HG03139 (cell line): Measurements from ENCODE around the gene TRPV3.
"Not testable (repeated sequence)": the region's sequence is repeated elsewhere in the genome, so short reads cannot be mapped to it uniquely, and the experiment has no call there.

Experiments
- ATAC-seq: cut with Tn5 transposase; IDR thresholded peaks from one replicate; pipeline ENCODE4 v1.9.1; 2021; ENCODE audit not compliant: unreplicated experiment

TRPV3 gene

DNA sequence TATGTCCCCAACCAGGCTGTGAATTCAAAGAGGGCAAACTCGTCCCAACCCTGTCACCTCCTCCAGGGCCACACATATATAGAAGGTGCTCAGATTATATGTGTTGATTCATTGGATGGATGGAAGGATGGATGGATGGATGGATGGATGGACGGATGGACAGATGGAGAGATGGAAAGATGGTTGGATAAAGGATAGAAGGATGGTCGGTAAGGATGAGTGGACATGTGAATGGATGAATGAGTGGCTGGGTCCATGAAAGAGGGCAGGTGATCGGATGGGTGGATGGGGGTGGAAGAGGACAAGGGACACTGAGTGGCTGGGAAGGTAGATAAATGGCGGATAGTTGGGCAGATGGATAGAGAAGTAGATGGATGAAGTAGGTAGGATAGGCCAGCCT, 30.1 kb downstream of the TRPV3 start:
- no peak for ATAC-seq

DNA sequence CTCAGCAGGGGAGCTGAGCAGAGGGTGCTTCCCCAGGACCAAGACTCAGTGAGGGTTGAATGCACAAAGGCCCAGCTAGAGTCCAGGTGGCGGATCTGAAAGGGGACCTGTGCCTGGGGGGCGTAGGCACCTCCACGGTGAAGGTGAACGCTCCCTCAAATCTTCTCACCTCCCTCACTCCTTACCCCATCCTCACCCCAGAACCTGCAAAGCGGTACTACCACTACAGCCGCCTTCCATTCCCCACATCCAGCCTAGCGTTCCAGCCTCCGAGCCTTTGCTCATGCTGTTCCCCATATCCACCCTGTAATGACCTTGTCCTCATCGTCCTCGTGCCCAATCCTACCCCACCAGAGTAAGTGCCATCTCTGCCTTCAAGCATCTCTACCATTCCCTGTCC, 30.6 kb downstream of the TRPV3 start:
- ATAC-seq = no peak

- no peak for ATAC-seq
These were observed 31.1 kb downstream of the TRPV3 start for GRCh38 chr17:3526491-3526890.

DNA sequence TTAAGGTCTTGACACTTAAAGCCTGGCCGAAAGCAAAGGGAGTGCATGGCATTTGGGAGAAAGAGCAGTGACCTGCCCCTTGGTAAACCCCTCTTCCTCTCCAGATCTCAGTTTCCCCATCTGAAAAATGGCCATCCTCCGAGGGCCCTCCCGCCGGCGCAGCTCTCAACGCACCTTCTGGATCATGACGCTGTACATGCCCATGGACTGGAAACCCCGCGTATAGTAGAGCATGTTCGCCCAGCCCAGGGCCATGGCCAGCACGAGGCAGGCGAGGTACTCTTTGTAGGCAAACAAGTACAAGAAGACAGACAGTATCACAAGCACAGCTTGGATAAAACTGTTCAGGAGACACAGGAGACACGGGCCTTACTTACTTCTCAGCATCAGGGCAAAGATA, 33.6 kb downstream of the TRPV3 start:
- no peak for ATAC-seq

- ATAC-seq = not testable (repeated sequence)
These were observed 38.1 kb downstream of the TRPV3 start for GRCh38 chr17:3519472-3519871.

- no peak for ATAC-seq
These were observed 42.7 kb downstream of the TRPV3 start for GRCh38 chr17:3514873-3515272.

DNA sequence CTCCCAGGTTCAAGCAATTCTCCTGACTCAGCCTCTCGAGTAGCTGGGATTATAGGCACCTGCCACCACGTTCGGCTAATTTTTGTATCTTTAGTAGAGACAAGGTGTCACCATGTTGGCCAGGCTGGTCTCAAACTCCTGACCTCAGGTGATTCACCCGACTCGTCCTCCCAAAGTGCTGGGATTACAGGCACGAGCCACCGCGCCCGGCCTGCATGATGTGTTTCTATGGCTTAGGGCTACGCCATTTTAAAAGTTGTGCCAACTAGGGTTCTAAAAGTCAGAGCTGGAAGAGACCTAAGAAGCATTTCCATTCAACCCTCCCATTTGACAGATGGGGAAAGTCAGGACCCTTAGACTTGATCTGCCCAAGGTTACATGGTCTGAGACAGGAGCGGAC, 43.4 kb downstream of the TRPV3 start:
- ATAC-seq = not testable (repeated sequence)

GRCh38 chr17:3513305-3514035, 44.1 kb downstream of the TRPV3 start:
- ATAC-seq = no peak

DNA sequence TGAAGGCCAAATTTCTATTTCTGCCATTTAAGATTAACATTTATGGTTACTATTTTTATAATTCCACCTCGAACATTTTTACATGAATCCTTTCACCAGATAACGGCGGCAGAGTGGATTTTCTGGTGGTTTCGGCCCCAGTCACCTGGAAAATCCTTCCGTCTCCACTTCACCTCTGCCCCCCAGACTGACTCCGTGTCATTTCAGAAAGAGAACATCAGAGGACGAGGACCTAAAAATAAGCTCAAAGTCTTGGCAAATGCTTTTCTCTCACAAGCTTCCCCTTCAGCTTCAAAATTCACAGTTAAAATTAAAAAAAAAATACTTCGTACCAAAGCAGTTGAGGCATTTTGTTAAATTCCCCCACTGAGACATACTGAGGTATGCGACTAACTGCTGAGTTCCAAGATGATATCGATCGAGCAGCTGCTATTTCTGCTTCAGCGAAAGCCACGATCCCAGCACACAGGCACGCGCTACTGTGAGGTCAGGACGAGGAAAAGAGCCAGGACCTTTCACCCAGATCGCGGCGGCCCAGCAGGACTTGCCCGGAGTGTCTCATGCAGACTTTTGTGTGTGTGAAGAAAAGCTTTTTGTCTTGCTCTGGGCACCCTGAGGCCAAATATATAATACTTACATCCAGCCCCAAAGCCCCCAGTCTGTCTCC, 45.0 kb downstream of the TRPV3 start:
- ATAC-seq = no peak

- ATAC-seq = no peak
These were observed 45.6 kb downstream of the TRPV3 start for GRCh38 chr17:3511852-3512504.

DNA sequence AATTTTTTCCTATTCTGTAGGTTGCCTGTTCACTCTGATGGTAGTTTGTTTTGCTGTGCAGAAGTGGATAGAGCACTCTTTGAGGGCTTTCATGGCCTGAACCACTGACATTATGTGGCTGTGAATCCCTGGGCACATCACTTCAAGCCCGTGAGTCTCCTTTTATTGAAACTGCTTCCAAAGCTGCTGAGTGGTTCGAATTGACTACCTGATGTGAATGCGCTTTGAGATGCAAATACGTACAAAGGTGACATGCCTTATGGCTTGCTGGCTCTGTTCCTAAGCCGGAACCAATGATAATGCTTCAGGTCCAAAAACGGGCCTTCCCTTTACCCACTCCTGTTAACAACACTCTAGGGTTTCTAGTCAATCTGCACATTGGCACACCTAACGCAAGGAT, 47.5 kb downstream of the TRPV3 start:
- no peak for ATAC-seq

DNA sequence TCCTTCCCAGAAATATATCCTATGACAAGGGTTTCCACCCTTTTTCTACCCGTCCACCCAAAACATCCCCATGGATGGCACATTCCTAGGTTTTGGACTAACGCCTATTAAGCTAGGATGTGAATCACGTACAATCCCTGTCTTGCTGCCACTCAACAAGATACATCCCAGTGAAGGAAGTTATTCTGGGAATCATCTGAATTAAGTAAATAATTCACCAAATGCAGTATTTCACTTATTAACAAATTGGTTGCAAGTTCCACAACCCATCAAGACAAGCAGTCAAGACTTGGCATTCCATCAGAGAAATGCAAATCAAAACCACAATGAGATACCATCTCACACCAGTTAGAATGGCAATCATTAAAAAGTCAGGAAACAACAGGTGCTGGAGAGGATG, 49.7 kb downstream of the TRPV3 start:
- ATAC-seq = no peak

DNA sequence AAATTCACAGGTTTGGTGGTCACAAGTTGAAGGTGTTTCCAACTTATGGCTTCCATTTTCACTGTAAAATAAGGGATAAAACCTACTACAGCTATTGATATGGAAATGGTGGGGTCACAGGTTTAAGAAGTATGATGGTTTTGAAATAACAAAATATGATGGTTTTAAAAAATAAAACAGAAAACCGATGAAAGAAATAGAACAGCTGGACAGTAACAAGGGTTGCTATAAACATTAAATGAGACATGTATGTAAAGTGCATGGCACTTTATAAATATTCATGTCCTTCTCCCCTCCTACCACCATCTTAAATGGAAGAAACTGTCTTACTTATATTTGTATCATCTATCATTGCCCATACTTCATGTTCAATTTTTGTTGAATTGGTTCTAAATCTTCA, 50.5 kb downstream of the TRPV3 start:
- ATAC-seq = no peak

GRCh38 chr17:3506054-3506453, 51.6 kb downstream of the TRPV3 start:
- no peak for ATAC-seq

- ATAC-seq = no peak
These were observed 52.6 kb downstream of the TRPV3 start for GRCh38 chr17:3505008-3505407.

DNA sequence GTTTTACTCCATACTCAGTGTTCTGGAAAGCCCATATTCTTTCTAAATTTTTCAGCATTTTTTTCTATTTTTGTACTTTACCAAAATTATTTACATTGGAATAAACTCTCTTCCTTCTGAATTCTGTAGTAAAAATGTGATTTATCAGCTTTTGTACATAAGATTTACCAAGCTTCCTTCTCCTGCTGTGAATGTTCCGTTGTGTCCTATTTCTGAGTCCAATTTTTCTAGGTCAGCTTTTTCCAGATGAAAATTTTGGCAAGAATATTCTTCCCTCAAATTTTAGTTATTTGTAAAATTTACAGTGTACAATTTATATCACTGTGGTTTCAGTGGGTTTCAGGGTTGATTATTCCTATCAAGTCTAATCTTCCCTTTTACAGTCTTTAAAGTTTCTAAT, 54.3 kb downstream of the TRPV3 start:
- ATAC-seq = no peak

GRCh38 chr17:3502466-3502865, 55.1 kb downstream of the TRPV3 start:
- ATAC-seq = no peak

DNA sequence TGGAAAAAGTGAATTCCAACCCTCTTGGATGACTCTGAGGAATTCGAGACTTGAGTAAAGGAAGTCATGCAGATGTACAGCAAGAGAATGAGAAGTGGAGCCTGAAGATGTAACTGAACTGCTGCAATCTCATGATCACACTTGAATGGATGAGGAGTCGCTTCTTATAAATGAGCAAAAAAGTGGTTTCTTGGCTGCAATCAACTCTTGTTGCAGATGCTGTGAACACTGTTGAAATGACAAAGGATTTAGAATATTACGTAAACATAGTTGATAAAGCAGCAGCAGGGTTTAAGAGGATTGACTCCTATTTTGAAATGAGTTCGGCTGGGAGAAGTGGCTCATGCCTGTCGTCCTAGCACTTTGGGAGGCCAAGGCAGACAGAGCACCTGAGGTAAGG, 56.3 kb downstream of the TRPV3 start:
- no peak for ATAC-seq

DNA sequence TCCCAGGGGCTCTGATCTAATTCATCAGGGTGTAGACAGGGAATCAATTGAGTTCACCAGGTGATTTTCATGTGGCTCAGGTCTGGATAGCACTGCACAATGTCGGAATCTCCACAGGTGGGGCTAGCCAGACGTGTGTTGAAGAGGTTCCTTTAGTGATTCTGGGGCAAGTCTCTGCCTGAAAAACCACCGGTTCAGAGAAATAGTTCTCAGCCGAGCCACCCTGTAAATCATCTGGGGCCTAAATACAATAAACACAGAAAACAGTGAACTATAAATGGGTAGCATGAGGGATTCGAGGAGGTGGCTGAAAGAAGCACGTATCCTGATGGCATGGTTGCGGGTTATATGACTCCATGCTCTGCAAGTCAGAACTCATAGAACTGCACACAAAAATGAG, 60.5 kb downstream of the TRPV3 start:
- no peak for ATAC-seq

- no peak for ATAC-seq
These were observed 72.0 kb downstream of the TRPV3 start for GRCh38 chr17:3485481-3486068.

GRCh38 chr17:3482852-3483251, 74.8 kb downstream of the TRPV3 start:
- no peak for ATAC-seq

GRCh38 chr17:3479988-3480387, 77.6 kb downstream of the TRPV3 start:
- ATAC-seq = no peak
